ENCODE data around the gene KLHL29. TPM values are rescaled to one million over a fixed set of nuclear protein-coding genes. Genes with fewer than 3 reads are reported as not detected.

Gene KLHL29
- total and polyA plus RNA-seq, 2 donors (not counting 1 experiment from before 2014, with no cell fraction given), result 1.3 to 3.4 TPM

DNA sequence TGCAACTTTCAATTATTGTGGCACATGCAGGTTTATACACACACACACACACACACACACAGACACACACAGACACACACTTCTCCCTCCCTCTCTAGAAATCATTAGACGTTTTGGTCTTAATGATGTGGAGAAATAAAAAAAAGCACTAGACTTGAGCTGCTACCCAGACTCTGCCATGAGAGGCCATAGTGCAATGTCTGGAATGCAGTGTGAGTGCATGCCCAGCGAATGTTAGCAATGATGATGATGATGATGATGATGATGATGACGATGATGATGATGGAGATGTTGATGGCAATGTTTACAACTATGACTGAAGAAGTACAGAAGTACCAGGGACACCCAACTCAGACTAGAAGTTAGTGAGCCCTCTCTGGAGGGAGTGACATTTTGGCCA is 23.8 kb upstream of the KLHL29 start:
- H3K27me3 Mint-ChIP-seq, result peaks cover 45% of the 10 kb centered on the region
- intact Hi-C loops (cut with micrococcal nuclease), result no loop called here
- H3K4me3 ChIP-seq (ENCODE audit: control extremely low read depth in 1 of 5, extremely low read depth in 1 of 5, insufficient read depth in 1 of 5, low read depth in 2 of 5, low read length in 4 of 5), result no peak overlapping the region
- no peak overlapping the region for H3K27ac Mint-ChIP-seq
- no peaks in the 10 kb centered on the region for H3K4me1 ChIP-seq (ENCODE audit: control insufficient read depth in 2 of 2, insufficient read depth in 2 of 2, low read length in 2 of 2)
- CTCF ChIA-PET, result no interaction called here
- 100% methylated on average over 2 of the region's 3 CpGs for WGBS (ENCODE audit: insufficient coverage)
- POLR2A ChIA-PET, result no interaction called here
- no peaks in the 10 kb centered on the region for H4K20me1 ChIP-seq (ENCODE audit: control insufficient read depth, insufficient read depth, low read length, poor library complexity, severe bottlenecking)
- H3K36me3 ChIP-seq (replicated peaks in 1 of 2; ENCODE audit: control extremely low read depth in 1 of 2, control insufficient read depth in 1 of 2, extremely low read depth in 1 of 2, insufficient read depth in 2 of 2, low read length in 1 of 2), result no peaks in the 10 kb centered on the region
- DNase-seq (no peak), ATAC-seq (ENCODE audit: low read depth) (no peak)
- no peak overlapping the region for H3K9ac ChIP-seq (ENCODE audit: low read length)
- H3K9me3 Mint-ChIP-seq (ENCODE audit: insufficient read depth), result no peaks in the 10 kb centered on the region
- H3K27ac ChIP-seq (ENCODE audit: low read length in 2 of 2), result no peak overlapping the region
- no peaks in the 10 kb centered on the region for H3K4me1 Mint-ChIP-seq
- H3K27me3 ChIP-seq (replicated peaks in 1 of 4; ENCODE audit: control extremely low read depth in 1 of 4, control insufficient read depth in 3 of 4, insufficient read depth in 4 of 4, low read length in 3 of 4), result peaks cover 0 to 20% (median 9%) of the 10 kb centered on the region in 4 experiments
- TF ChIP-seq, protein P1, sequence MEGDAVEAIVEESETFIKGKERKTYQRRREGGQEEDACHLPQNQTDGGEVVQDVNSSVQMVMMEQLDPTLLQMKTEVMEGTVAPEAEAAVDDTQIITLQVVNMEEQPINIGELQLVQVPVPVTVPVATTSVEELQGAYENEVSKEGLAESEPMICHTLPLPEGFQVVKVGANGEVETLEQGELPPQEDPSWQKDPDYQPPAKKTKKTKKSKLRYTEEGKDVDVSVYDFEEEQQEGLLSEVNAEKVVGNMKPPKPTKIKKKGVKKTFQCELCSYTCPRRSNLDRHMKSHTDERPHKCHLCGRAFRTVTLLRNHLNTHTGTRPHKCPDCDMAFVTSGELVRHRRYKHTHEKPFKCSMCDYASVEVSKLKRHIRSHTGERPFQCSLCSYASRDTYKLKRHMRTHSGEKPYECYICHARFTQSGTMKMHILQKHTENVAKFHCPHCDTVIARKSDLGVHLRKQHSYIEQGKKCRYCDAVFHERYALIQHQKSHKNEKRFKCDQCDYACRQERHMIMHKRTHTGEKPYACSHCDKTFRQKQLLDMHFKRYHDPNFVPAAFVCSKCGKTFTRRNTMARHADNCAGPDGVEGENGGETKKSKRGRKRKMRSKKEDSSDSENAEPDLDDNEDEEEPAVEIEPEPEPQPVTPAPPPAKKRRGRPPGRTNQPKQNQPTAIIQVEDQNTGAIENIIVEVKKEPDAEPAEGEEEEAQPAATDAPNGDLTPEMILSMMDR (IDR thresholded peaks at IDR 0.05), result no peak
- no peak for TF ChIP-seq EZH2 (IDR thresholded peaks at IDR 0.05; ENCODE audit: borderline replicate concordance, insufficient read depth, low read depth, low read length, poor library complexity, severe bottlenecking)
- no peak overlapping the region for H2AFZ ChIP-seq (ENCODE audit: insufficient read depth, low read depth, low read length, poor library complexity, severe bottlenecking)
- peaks cover 0 to 2% (median 0%) of the 10 kb centered on the region in 3 donors for H3K9me3 ChIP-seq (ENCODE audit: control extremely low read depth in 1 of 3, control insufficient read depth in 2 of 3, insufficient read depth in 1 of 3, low read length in 2 of 3)
- H3K4me3 Mint-ChIP-seq, result no peak overlapping the region
- H3K79me2 ChIP-seq (ENCODE audit: control insufficient read depth, insufficient read depth, low read length), result no peaks in the 10 kb centered on the region
- H3K4me2 ChIP-seq (replicated peaks; ENCODE audit: low read depth, low read length, poor library complexity, severe bottlenecking), result no peak overlapping the region

DNA sequence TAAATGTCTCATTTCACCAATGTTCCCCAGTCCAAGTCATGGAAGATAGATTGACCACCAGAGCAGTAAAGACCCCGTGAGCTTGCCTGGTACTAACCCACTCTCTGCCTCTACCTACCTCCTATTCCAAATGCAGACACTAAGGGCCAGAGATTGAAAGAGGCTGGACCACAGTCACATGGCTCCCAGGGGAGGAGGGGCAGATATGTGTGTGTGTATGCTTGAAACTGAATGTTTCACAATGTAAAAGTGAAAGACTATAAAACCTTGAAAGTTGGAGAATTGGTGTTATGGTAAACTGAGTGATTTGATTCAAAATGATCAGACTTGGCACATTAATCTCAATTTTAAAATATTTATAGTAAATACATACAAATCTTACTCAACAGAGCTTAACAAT is 21.7 kb upstream of the KLHL29 start:
- Histone ChIP-seq H3K27ac (ENCODE audit: low read length in 2 of 2) (no peak overlapping the region), H3K27me3 (replicated peaks in 1 of 4; ENCODE audit: control extremely low read depth in 1 of 4, control insufficient read depth in 3 of 4, insufficient read depth in 4 of 4, low read length in 3 of 4) (peaks cover 0 to 20% (median 9%) of the 10 kb centered on the region in 4 experiments), H3K4me2 (replicated peaks; ENCODE audit: low read depth, low read length, poor library complexity, severe bottlenecking) (no peak overlapping the region), H2AFZ (ENCODE audit: insufficient read depth, low read depth, low read length, poor library complexity, severe bottlenecking) (no peak overlapping the region), H3K4me3 (ENCODE audit: control extremely low read depth in 1 of 5, extremely low read depth in 1 of 5, insufficient read depth in 1 of 5, low read depth in 2 of 5, low read length in 4 of 5) (no peak overlapping the region), H3K36me3 (replicated peaks in 1 of 2; ENCODE audit: control extremely low read depth in 1 of 2, control insufficient read depth in 1 of 2, extremely low read depth in 1 of 2, insufficient read depth in 2 of 2, low read length in 1 of 2) (no peaks in the 10 kb centered on the region), H3K79me2 (ENCODE audit: control insufficient read depth, insufficient read depth, low read length) (no peaks in the 10 kb centered on the region), H3K4me1 (ENCODE audit: control insufficient read depth in 2 of 2, insufficient read depth in 2 of 2, low read length in 2 of 2) (no peaks in the 10 kb centered on the region), H3K9ac (ENCODE audit: low read length) (no peak overlapping the region), H4K20me1 (ENCODE audit: control insufficient read depth, insufficient read depth, low read length, poor library complexity, severe bottlenecking) (no peaks in the 10 kb centered on the region), H3K9me3 (ENCODE audit: control extremely low read depth in 1 of 3, control insufficient read depth in 2 of 3, insufficient read depth in 1 of 3, low read length in 2 of 3) (no peaks in the 10 kb centered on the region)
- ChIA-PET POLR2A (no interaction called here), CTCF (no interaction called here)
- Mint-ChIP-seq H3K9me3 (ENCODE audit: insufficient read depth) (no peaks in the 10 kb centered on the region), H3K4me1 (no peaks in the 10 kb centered on the region), H3K27ac (no peak overlapping the region), H3K4me3 (no peak overlapping the region), H3K27me3 (peaks cover 49% of the 10 kb centered on the region)
- no peak for ATAC-seq (ENCODE audit: low read depth)
- no peak for DNase-seq
- TF ChIP-seq EZH2 (IDR thresholded peaks at IDR 0.05; ENCODE audit: borderline replicate concordance, insufficient read depth, low read depth, low read length, poor library complexity, severe bottlenecking), result no peak
- TF ChIP-seq, protein P1 (IDR thresholded peaks at IDR 0.05), result no peak
- no CpG with 5 or more reads among the region's 1 CpG for WGBS (ENCODE audit: insufficient coverage)
- intact Hi-C loops (cut with micrococcal nuclease), result no loop called here

All from B cell (primary cell).